Measurements from ENCODE around the gene NRG4. TPM values are rescaled to one million over a fixed set of nuclear protein-coding genes. Genes with fewer than 3 reads are reported as not detected.

NRG4 gene
- total and polyA plus RNA-seq, 2 of the 8 experiments (the other 6 are each of a cell fraction or from before 2014, with no cell fraction given): 0.24 TPM; not detected in 1

DNA sequence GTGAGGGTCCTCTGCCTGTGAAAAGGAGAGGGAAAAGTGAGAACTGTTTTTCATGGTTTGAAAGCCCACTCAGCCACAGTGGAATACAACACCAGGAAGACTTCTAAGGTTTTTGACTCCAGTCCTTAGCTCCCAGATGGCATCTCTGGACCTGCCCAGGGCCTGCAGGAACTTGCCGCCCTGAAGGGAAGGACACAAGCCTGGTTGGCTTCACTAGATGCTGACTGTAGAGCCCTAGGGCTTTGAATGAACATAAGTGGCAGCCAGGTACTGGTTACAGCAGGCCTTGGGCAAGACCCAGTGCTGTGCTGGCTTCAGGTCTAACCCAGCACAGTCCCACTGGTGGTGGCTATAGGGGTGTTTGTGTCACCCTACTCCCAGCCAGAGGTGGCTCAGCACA is 26.3 kb upstream of the NRG4 start:
- H3K4me3 ChIP-seq (ENCODE audit: extremely low read depth in 1 of 4, insufficient read depth in 2 of 4, low read depth in 3 of 4, low read length in 4 of 4): no peak overlapping the region
- ChIA-PET POLR2A (ENCODE audit: partially characterized antibody) (no interaction called here), CTCF (ENCODE audit: partially characterized antibody) (interaction anchor here (0.8 to 1.6 kb wide), 5 partner anchors 20 to 110 kb away, joined by 3 to 7 read pairs (median 3); no protein-coding TSS in a partner anchor)
- no peaks in the 10 kb centered on the region for H3K23me2 ChIP-seq (ENCODE audit: low read depth, low read length)
- no peaks in the 10 kb centered on the region for H3K79me2 ChIP-seq (ENCODE audit: control insufficient read depth in 1 of 2, insufficient read depth in 2 of 2, low read length in 2 of 2)
- no peak overlapping the region for H4K8ac ChIP-seq (ENCODE audit: extremely low read depth, insufficient read depth, low read length)
- DNase-seq (ENCODE audit: low read depth in 1 of 2, low spot score in 2 of 2) (no peak), FAIRE-seq (no peak)
- no peak overlapping the region for H4K5ac ChIP-seq (ENCODE audit: insufficient read length, low read depth, low read length)
- no peak overlapping the region for H2BK20ac ChIP-seq (ENCODE audit: low read length)
- no peak overlapping the region for H2BK120ac ChIP-seq (replicated peaks; ENCODE audit: low read depth, low read length)
- no peak overlapping the region for H4K91ac ChIP-seq (replicated peaks; ENCODE audit: insufficient read length, low read length)
- H2AFZ ChIP-seq (ENCODE audit: low read length): no peak overlapping the region
- H3K79me1 ChIP-seq (ENCODE audit: low read depth, low read length): no peaks in the 10 kb centered on the region
- H2BK12ac ChIP-seq (ENCODE audit: low read depth, low read length): no peak overlapping the region
- H3K23ac ChIP-seq (ENCODE audit: insufficient read length): no peak overlapping the region
- H3K27me3 ChIP-seq (replicated peaks in 1 of 4; ENCODE audit: control insufficient read depth in 3 of 4, extremely low read depth in 1 of 4, insufficient read depth in 3 of 4, low read length in 3 of 4): no peaks in the 10 kb centered on the region
- no peak overlapping the region for H3K4ac ChIP-seq (replicated peaks; ENCODE audit: insufficient read length, low read depth, low read length)
- no peak overlapping the region for H3K18ac ChIP-seq (ENCODE audit: extremely low read depth, low read length)
- H2AK5ac ChIP-seq (ENCODE audit: low read depth, low read length): no peak overlapping the region
- peaks cover 0 to 12% (median 5%) of the 10 kb centered on the region in 4 experiments; a peak in 4 of 7 replicates for H3K4me1 ChIP-seq (replicated peaks in 1 of 4; ENCODE audit: control insufficient read depth in 3 of 4, insufficient read depth in 4 of 4, low read length in 3 of 4)
- no peak overlapping the region for H3K9ac ChIP-seq (replicated peaks in 1 of 4; ENCODE audit: extremely low read depth in 1 of 4, low read depth in 3 of 4, low read length in 3 of 4)
- no peak overlapping the region for H3K14ac ChIP-seq (ENCODE audit: insufficient read length)
- no peak overlapping the region for H3K4me2 ChIP-seq (ENCODE audit: insufficient read depth in 1 of 2, low read depth in 2 of 2, low read length in 2 of 2)
- no peak overlapping the region for H3K27ac ChIP-seq (ENCODE audit: low read depth, low read length)
- no peaks in the 10 kb centered on the region for H4K20me1 ChIP-seq (replicated peaks in 1 of 2; ENCODE audit: control insufficient read depth in 1 of 2, insufficient read depth in 2 of 2, low read length in 2 of 2)
- no peak overlapping the region for H3K56ac ChIP-seq (replicated peaks; ENCODE audit: insufficient read length, low read depth, low read length)
- no peak overlapping the region for H2BK5ac ChIP-seq (ENCODE audit: low read depth, low read length)
- H2BK15ac ChIP-seq (ENCODE audit: low read length): no peak overlapping the region
- H3K36me3 ChIP-seq (ENCODE audit: control insufficient read depth in 2 of 4, insufficient read depth in 4 of 4, low read length in 3 of 4): no peaks in the 10 kb centered on the region
- H3K9me3 ChIP-seq (ENCODE audit: insufficient read depth in 2 of 2, low read depth in 1 of 2, low read length in 1 of 2): no peaks in the 10 kb centered on the region; a peak in 1 of 4 replicates
- 83% methylated on average over 1 of the region's 1 CpG; no CpG with 5 or more reads in 1 of the 2 experiments for WGBS, 2 experiments (ENCODE audit: extremely low coverage in 1 of 2, insufficient coverage in 1 of 2, insufficient read length in 1 of 2, insufficient replicate concordance in 2 of 2, low coverage in 1 of 2, low lambda C conversion rate in 2 of 2, missing lambda C conversion rate in 1 of 2)
- no peak for TF ChIP-seq SIN3A (conservative IDR thresholded peaks at IDR 0.05 in 1 of 2, IDR thresholded peaks at IDR 0.05 in 1 of 2; ENCODE audit: low read depth in 1 of 2, low read length in 2 of 2)
- TF ChIP-seq POLR2A (IDR thresholded peaks at IDR 0.05; ENCODE audit: control extremely low read depth in 1 of 2, low read depth in 2 of 2, low read length in 2 of 2): no peak
- TF ChIP-seq E2F6 (IDR thresholded peaks at IDR 0.05): no peak
- TF ChIP-seq EZH2 (IDR thresholded peaks at IDR 0.05; ENCODE audit: low read depth, low read length, severe bottlenecking): no peak
- TF ChIP-seq SIRT6 (IDR thresholded peaks at IDR 0.05; ENCODE audit: low read length): no peak
- TF ChIP-seq KDM4A (IDR thresholded peaks at IDR 0.05; ENCODE audit: low read depth, low read length, severe bottlenecking): no peak
- no peak for TF ChIP-seq SP1 (IDR thresholded peaks at IDR 0.05; ENCODE audit: low read depth, low read length)
- no peak for TF ChIP-seq RNF2 (IDR thresholded peaks at IDR 0.05; ENCODE audit: borderline replicate concordance, low read depth, low read length, missing control alignments, poor library complexity, severe bottlenecking)
- TF ChIP-seq TEAD4 (IDR thresholded peaks at IDR 0.05; ENCODE audit: low read depth, low read length): no peak
- no peak for TF ChIP-seq ATF3 (IDR thresholded peaks at IDR 0.05; ENCODE audit: insufficient read depth, low read depth, low read length)
- no peak for TF ChIP-seq CHD1 (IDR thresholded peaks at IDR 0.05; ENCODE audit: low read depth, low read length)
- TF ChIP-seq TAF1 (IDR thresholded peaks at IDR 0.05; ENCODE audit: low read depth, low read length): no peak
- TF ChIP-seq SAP30 (IDR thresholded peaks at IDR 0.05; ENCODE audit: insufficient read depth, insufficient replicate concordance, low read length): no peak
